HPDE6-E6E7 (cell line): Measurements from ENCODE around the gene PRR36.

Experiments
- DNase-seq: peaks from one replicate; pipeline ENCODE4 v3.0.0; 2011; ENCODE audit warnings: missing footprints; ENCODE audit errors: extremely low spot score

Gene PRR36

DNA sequence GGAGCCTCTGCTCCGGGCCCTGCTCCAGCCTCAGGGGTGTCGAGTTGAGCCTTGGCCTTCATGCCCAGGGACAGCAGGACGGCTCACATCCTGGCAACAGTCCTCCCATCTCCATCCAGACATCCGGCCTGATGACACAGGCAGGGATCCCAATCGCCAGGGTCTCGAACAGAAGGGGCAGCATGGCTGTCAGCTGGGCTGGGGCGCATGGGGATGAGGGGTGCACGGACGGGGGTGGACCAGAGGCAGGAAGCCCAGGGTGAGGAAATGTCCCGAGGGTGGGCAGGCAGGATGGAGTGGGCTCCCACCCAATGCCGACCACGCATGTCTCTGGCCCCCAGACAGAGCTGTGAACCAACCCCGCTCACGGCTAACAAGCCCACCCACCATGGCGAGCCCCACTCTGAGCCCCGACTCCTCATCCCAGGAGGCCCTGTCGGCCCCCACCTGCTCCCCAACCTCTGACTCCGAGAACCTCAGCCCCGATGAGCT lies 28.0 kb downstream of the PRR36 start:
- DNase-seq, result no peak

DNA sequence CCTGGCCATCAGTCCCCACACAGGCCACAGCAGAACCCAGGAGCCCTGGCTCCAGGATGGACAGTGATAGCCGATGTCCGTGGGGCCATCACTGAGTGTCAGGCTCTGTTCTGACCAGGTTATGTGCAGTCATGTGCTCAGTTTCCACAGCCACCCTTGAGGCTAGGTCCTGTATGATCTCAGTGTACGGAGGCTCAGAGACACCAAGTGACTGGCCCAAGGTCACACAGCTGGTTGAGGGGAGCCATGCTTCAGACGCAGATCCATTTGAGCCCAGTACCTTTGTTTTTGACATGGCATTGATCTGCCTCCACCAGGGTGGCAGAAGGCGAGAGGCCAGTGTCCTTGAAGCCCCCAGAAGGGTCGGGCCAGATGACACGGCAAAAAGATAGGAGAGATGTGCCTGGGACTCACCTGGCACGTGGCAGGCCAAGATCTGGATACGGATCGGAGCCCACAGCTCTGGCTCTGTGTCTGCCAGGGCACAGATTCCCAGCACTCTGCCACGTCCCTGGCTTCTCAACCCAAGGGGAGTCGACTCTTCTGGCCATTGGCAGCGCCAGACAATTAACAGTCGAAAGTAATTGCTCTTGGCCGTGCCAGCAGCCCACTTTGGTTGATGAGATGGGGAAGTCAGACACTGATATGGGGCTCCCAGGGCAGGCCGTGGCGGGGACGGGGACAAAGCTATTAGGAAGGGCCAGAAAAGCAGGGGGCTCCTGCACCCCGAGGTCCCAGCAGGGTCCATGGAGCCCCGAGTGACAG lies 28.6 kb downstream of the PRR36 start:
- no peak for DNase-seq

DNA sequence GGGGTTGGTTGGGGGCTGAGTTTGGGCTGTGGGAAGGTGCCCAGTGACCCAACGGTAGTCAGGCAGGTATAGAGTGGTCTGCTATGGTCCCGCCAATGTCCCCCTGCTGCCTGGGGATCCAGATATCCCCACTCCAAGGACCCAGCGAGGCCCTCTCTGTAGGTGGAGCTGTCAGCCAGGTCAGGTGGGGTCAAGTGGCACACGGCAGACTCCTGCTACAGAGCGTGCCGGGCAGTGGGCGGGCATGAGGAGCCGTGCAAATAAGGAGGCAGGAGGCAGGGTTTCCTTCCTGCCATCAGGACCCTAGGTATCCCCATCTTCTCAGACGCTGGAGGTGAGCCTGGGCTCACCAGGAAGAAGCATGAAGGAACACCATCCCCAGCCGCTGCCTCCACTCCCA lies 29.2 kb downstream of the PRR36 start:
- DNase-seq, result no peak

DNA sequence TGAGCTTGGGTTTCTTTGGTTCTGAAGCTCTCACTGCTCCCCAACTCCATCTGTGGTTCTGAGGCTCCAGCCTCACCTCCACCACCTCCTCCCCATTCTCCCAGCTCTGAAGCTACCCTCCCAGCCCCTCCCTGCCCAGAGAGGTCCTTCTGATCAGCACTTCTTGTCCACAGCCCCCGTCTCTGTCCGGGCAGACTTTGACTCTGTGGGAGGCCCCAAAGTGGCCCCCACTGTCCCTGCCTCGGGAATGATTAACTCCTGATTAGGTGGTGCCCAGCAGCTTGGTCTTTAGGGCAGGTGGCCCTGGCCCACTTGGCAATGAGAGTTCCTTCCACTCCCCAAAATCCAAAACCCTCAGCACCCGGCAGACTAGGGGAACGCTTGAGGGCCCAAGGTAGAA lies 29.8 kb downstream of the PRR36 start:
- no peak for DNase-seq

DNA sequence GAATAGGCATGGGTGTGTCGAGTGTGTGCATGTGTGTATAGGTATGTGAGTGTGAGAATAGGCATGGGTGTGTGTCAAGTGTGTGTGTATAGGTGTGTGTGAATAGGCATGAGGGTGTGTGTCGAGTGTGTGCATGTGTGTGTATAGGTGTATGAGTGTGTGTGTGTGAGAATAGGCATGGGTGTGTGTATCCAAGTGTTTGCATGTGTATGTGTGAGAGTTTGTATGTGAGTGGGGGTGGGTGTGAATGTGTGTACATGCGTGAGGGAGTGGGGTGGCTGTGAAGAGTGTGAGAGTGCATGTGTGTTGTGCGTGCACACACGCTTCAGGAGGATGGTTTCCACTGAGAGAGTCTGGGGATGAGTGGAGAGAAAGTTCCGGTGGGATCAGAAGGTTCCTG lies 30.7 kb downstream of the PRR36 start:
- no peak for DNase-seq

DNA sequence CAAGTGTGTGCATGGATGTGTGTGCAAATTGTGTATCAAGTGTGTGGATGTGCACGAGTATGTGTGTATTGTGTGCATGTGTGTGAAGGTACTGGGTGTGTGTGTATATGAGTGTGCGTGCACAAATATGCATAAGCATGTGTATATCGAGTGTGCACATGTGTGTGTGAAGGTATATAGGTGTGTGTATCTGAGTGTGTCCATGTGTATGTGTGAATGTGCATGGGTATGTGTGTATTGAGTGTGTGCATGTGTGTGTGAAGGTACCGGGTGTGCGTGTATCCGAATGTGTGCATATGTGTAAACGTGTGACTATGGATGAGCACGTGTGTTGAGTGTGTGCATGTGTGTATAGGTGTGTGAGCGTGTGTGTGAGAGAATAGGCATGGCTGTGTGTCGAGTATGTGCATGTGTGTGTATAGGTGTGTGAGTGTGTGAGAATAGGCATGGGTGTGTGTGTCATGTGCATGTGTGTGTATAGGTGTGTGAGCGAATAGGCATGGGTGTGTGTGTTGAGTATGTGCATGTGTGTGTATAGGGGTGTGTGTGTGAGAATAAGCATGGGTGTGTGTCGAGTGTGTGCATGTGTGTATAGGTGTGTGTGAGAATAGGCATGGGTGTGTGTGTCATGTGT lies 31.4 kb downstream of the PRR36 start:
- DNase-seq, result no peak

DNA sequence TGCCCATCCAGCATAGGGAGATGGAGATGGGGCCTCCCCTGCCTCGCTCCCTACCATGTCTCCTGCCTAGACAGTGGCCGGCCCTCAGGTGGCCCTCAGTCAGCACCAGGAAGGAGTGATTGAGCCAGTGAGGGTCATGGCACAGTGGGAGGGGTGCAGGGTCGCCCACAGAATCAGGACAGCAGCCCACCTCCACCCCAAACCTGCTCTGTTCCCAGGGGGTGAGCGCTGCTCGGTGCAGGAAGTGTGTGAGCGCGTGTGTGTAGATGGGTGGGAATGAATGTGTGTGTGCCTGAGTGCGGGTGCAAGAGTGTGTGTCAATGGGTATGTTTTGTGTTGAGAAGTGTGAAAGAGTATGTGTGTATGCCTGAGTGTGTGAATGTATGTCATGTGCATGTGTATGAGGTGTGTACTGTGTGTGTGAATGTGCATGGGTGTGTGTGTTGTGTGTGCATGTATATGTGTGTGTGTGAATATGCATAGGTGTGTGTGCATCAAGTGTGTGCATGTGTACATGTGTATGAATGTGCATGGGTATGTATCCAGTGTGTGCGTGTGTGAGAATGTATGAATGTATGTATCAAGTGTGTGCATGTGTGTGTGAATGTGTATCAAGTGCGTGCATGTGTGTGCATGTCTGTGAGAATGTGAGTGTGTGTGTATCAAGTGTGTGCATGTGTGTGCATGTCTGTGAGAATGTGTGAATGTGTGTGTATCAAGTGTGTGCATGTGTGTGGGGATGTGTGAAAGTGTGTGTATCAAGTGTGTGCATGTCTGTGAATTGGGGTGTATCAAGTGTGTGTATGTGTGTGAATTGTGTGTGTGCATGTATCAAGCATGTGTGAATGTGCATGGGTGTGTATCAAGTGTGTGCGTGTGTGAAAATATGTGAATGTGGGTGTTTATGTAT lies 32.2 kb downstream of the PRR36 start:
- DNase-seq, result no peak

DNA sequence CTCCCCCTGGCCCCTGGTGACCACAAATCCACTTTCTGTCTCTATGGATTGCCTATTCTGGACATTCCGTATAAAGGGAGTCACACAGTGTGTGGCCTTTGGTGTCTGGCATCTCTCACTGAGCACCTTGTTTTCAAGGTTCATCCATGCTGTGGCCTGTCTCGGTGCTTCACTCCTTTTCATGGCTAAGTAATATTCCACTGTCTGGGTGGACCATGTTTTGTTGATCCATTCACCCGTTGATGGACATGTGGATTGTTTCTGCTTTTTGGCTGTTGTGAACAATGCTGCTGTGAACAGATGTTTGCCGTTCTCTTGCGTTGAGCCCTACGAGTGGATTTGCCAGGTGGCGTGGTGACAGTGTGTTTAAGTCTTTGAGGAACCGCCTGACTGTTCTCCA lies 33.6 kb downstream of the PRR36 start:
- DNase-seq, result no peak

DNA sequence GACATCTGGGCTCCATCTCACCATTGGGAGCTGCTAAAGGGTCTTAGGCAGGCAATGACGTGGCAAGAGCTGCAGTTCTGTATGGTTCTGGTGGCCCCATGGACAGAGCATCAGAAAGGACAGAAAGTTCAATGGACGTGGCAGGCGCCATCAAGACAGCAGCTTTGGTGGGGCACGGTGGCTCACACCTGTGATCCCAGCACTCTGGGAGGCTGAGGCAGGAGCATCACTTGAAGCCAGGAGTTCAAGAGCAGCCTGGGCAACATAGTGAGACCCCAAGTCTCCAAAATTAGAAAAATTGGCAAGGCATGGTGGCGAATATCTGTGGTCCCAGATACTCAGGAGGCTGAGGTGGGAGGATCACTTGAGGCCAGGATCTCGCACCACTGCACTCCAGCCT lies 34.7 kb downstream of the PRR36 start:
- DNase-seq, result no peak

DNA sequence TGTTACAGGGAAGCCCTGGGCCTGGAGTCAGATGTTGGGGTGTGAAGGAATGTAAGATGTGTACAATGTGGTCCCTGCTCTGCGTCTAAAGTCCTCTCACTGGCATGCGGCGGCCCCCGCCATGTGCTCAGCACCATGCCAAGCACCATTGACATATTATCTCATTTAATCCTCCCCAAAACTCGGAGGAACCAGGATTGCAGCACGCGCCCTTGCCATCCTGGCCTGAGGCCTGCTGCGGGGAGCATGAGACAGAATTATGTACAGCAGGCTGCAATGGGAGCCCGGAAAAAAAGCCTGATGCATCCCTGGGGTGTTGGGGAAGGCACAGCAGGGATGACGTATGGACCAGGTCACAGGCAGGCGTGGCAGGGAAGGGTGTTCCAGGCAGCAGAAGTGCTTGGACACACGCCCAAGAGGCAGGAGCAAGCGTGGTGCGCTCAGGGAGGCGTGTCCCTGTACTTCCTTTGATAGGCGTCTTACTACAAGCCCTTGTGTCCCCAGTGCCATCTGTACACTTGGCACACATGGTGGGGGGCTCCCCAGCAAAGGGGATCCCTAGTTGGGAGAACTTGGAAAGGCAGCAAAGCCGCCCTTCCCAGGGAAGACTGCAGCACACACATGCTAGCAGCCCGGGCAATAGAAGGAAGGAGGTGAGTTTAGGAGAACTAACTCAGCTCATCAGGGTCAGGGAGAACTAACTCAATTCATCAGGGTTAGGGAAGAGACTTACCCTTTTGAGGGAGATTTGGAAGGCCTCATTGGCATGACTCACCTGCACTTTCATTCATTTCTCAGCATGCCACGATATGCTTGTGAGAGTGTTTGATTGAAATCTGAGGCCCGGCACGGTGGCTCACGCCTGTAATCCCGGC lies 40.7 kb downstream of the PRR36 start:
- DNase-seq, result peak; percentile 91

DNA sequence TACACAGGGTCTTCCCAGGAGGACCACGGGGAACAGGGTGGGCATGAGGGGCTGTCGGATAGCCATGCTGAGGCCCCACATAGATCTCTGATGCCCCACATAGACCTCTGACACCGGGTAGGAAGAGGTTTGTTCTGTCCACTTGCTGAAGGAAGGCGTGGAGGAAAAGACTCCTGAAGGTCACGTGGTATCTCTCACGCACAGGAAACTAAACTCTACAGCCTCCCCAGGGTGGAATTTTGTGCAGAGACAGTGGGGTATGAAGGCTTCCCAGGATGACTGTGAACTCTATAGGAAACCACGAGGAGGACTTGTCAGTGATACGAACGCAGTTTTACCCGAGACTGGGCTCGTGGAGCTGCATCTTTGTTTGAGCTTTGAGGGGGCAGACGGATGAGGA lies 41.4 kb downstream of the PRR36 start:
- DNase-seq, result no peak

DNA sequence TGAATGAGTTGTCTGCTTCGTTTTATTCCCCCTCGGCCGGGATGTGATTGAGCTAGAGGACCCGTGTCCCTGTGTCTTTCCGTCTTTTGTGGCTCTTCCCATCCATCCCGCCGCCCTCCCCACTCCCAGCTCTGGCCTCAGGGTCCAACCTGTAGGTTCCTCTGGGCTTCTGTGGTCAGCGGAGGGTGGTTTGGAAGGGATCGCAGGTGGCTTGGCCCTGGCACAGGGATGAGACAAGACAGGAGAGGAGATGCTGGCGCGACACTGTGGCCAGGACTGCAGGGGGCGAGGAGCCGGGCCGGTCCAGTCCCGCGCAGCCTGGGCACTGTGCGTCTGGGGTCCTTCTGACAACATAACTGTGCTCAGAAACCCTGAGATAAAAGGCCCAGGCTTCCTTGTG lies 42.2 kb downstream of the PRR36 start:
- DNase-seq, result no peak

DNA sequence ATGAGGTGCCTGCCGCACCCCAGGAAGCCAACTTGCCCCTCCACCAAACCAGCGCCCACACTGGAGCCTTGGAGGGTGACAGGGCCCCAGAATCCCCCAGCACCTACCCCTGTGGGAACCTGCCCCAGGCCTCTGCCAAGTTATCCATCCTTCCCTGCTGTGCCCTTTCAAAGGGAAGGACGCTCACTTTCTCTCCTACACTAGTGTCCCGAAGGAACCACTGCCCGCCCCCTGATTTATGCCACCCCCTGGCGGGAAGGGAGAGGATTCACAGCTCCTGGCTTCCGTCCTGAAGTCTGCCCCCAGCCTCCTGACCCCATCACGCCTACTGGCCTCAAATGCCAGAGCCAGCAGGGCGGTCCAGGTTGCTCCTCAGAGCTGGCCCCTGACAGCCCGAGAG lies 42.7 kb downstream of the PRR36 start:
- DNase-seq, result peak; percentile 38

DNA sequence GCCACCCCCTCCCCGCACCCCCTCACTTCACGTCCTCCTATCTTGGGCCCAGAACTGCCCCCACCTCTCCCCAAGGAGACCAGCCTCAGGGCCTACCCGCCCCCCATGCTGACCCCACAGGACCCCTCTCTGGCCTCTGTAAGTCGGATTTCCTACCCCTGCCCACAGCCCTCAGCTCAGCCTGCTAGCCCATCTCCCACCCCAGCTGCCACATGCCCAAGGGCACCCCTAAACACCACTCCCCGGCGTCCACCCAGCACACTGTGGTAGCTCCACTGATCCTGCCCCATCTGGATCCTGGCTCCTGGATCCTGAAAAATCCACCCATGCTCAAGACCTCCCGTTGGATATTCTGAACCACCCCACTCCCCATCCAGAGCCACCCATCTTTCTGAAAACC lies 43.4 kb downstream of the PRR36 start:
- no peak for DNase-seq

DNA sequence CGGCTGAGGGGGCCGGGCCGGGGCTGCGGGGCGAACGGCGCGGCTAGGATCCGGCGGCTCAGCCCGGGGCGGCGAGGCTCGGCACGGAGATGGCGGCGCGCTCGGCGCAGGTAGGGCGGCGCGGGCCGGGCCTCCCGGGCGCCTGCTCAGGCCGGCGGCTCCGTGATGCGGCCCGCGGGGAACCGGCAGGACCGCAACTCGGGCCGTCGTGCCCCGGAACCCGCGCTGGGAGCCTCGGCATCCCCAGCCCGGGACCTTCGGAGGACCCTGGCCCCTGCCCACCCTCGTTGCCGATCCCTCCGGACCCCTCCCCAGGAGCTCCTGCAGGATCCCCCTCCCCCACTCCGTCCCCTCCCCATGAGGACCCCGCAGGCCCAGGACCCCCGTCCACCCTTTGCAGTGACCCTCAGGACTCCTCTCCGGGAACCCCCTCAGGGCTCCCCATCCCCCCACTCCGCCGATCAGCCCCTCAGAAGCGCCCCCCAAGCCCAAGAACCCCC lies 43.9 kb downstream of the PRR36 start:
- DNase-seq, result no peak

DNA sequence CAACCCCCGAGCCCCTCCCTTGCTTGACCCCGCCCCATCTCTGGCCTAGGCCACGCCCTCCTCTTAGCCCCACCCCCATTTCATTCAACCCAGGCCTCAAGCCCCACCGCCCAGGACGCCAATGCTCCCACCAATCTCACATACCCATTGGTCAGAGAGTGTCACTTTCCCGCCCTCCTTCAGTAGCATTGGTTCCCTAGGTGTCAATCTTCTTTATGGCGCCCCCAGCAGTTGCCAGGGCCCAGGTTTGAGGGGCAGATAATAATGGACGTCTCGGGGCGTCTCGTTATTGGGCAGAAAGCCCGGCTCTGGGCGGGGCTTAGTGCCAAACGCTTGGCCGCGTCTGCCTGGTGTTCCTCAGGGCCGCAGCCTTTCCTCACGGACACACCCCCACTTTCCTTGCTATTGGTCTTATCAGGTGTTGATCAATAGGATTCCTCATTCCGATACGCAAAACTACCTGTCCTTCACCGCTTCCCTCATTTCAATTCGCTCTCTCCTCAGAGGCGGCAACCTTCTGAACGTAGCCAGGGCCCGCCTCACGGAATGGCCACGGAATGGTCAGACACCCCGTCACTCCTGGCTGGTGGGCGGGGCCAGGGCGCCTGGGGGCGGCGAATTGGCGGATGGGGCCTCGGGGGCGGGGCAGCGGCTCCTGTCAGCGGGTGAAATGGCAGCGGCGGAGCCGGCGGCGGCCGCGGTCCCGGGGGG lies 44.5 kb downstream of the PRR36 start, which contains the start of gene EVI5L:
Gene EVI5L, plus strand, starts transcription at position 658 of the 711 bp plus-strand sequence. CDS start 16,325 bp downstream, outside the sequence.
- peak; percentile 95 for DNase-seq

DNA sequence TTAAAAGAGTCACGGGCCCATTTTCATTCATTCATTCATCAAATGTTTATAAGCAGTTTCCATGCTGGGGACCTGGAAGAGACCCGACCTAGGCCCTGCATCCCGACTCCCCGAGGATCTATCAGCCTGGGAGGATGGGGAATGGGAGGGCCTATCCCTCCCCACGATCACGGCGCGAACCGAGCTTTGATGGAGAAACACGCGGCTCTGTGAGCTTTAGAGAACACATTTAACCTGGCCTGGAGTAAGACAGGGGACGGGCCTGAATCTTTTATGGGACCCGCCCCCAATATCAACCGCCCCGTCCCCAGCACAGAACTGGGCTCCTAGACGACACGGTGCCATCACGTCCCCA lies 45.0 kb downstream of the PRR36 start:
- no peak for DNase-seq

DNA sequence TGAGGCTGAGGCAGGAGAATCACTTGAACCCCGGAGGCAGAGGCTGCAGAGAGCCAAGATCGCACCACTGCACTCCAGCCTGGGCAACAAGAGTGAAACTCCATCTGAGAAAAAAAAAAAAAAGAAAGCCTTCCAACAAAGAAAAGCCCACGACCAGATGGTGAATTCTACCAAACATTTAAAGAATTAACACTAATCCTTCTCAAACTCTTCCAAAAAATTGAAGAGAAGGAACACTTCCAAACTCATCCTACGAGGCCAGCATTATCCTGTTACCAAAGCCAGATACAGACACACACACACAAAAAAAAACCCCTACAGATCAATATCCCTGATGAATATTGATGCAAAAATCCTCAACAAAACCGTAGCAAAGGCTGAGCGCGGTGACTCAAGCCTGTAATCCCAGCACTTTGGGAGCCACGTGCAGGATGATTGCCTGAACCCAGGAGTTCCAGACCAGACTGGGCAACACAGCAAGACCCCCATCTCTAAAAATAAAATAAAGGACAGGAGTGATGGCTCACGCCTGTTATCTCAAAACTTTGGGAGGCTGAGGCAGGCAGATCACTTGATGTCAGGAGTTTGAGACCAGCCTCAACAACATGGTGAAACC lies 50.4 kb downstream of the PRR36 start:
- DNase-seq, result no peak

DNA sequence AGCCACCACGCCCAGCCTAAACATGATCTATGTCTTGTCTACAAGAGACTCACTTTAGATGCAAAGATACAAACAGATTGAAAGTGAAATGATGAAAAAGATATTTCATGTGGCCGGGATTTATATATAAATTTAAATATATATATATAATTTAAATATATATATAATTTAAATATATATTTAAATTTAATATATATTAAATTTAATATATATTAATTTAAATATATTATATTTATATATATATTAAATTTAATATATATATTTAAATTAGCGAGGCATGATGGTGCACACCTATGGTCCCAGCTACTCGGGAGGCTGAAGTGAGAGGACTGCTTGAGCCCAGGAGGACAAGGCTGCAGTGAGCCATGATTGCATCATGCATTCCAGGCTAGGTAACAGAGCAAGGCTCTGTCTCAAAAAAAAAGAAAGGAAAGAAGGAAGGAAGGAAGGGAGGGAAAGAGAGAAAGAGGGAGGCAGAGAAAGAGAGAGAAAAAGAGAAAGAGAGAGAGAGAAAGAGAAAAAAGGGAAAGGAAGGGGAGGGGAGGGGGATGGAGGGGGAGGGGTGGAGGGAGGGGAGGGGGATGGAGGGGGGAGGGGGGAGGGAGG lies 51.2 kb downstream of the PRR36 start:
- no peak for DNase-seq

DNA sequence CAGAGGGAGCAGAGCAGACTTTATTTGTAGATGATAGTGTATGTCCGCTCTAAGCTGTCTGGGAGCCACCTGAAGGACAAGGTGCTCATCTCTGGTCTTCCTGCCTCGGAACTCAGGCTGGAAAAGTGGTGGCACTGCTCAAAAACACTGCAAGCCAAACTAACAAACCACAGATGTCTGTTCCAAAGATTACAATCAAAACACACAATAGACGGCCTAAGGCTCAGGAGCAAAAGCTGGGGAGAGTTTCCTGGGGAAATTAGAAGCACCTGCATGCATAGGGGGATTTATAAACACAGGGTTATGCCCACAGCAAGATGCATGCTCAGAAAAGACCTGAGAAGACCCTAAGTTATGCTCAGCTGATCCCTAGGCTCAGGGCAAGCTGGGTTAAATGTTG lies 53.6 kb downstream of the PRR36 start:
- no peak for DNase-seq
